Esophagus squamous epithelium (tissue), 5 donors: Measurements from ENCODE around the gene STRBP. TPM values are rescaled to one million over a fixed set of nuclear protein-coding genes. Genes with fewer than 3 reads are reported as not detected.

Experiments
- DNase-seq: peaks from one replicate; lab custom pipeline; 2025; lab: John Stamatoyannopoulos, UW
- H3K27ac ChIP-seq, 4 donors: fragments of 200-600 bp; sonication (generic); one replicate each; pipeline ENCODE4 v1.5.1; 2016 to 2019; ENCODE audit warnings: mild to moderate bottlenecking in 1 of 4
- H3K27me3 ChIP-seq, 4 donors: fragments of 200-600 bp; sonication (generic); 1 replicate in 3 of 4; 2 replicates in 1 of 4; pipeline versions ENCODE4 v1.5.1 to v1.6.0; 2017 to 2021; ENCODE audit warnings: antibody characterized with exemption in 1 of 4
- H3K36me3 ChIP-seq, 3 donors: fragments of 200-600 bp; sonication (generic); one replicate each; pipeline ENCODE4 v1.5.1; 2016 to 2019
- H3K4me1 ChIP-seq, 3 donors: fragments of 200-600 bp; sonication (generic); one replicate each; pipeline ENCODE4 v1.5.1; 2017 to 2019
- H3K4me3 ChIP-seq, 4 donors: fragments of 200-600 bp; sonication (generic); 1 replicate in 3 of 4; 2 replicates in 1 of 4; pipeline ENCODE4 v1.5.1; 2016 to 2019; ENCODE audit warnings: mild to moderate bottlenecking in 2 of 4, moderate library complexity in 1 of 4
- H3K9me3 ChIP-seq, 3 donors: fragments of 200-600 bp; sonication (generic); one replicate each; pipeline ENCODE4 v1.5.1; 2016 to 2019
- POLR2A ChIP-seq, 4 donors: fragments of 450-650 bp; IDR thresholded peaks; one replicate each; pipeline ENCODE4 v1.6.1; 2017; ENCODE audit warnings: antibody characterized with exemption in 4 of 4, mild to moderate bottlenecking in 4 of 4, moderate library complexity in 3 of 4
- WGBS, 2 donors: methylation state at CpG; one replicate each; pipeline ENCODE4 v1.1.5; 2018; 5-methylcytosine and 5-hydroxymethylcytosine counted together
- intact Hi-C: fragments of 100-400 bp; cut with DNase I; formaldehyde crosslinking; loops from one replicate; pipeline ENCODE4 v1.15.0; 2022
- total RNA-seq, 4 donors: library from RNA; depleted of rRNA; stranded (reverse); fragments of >200 nt; gene quantifications; one replicate each; pipeline ENCODE4 v1.1.0, GENCODE V29; 2016
- TF ChIP-seq, protein P1 (sequence below), 6 experiments: fragments of 450-650 bp in 4 of 6; fragments of 200-600 bp in 2 of 6; sonication (generic) in 2 of 6; IDR thresholded peaks; one replicate each; pipeline ENCODE4 v1.5.1; 2016 to 2019; ENCODE audit warnings: antibody characterized with exemption in 6 of 6, mild to moderate bottlenecking in 4 of 6, moderate library complexity in 4 of 6
- donor health status: DM: yes; HTN: yes; CAD: no.

The STRBP gene
- total RNA-seq, 4 donors from 2014 or later, result 22.7 to 26.1 (median 23.6) TPM

DNA sequence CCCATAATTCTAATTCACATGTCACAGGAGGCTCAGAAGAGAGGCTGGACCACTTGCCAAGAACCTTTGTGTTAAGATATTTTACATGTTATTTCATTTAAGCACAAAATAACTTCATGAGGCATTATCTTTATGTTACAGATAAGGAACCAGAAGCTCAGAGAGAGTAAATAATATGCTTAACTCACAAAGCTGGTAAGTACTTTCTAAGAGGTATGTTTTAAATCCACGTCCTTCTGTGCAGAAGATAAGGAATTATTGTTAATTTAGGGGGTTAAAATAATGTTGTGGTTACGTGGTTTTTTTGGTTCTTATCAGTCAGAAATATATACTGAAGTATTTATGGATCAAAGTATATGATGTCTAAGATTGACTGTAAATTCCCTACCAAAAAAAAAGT is 8.0 kb downstream of the STRBP start:
- Histone ChIP-seq H3K27me3 (no peaks in the 10 kb centered on the region), H3K4me3 (no peak overlapping the region), H3K27ac (no peak overlapping the region), H3K36me3 (no peaks in the 10 kb centered on the region), H3K9me3 (no peaks in the 10 kb centered on the region), H3K4me1 (peaks cover 3 to 28% (median 4%) of the 10 kb centered on the region in 3 donors)
- intact Hi-C loops, result no loop called here
- 85 to 89% methylated on average over 2 of the region's 2 CpGs for WGBS, 2 donors
- DNase-seq, result no peak
- no peak for TF ChIP-seq POLR2A (IDR thresholded peaks at IDR 0.05)
- TF ChIP-seq, protein P1, sequence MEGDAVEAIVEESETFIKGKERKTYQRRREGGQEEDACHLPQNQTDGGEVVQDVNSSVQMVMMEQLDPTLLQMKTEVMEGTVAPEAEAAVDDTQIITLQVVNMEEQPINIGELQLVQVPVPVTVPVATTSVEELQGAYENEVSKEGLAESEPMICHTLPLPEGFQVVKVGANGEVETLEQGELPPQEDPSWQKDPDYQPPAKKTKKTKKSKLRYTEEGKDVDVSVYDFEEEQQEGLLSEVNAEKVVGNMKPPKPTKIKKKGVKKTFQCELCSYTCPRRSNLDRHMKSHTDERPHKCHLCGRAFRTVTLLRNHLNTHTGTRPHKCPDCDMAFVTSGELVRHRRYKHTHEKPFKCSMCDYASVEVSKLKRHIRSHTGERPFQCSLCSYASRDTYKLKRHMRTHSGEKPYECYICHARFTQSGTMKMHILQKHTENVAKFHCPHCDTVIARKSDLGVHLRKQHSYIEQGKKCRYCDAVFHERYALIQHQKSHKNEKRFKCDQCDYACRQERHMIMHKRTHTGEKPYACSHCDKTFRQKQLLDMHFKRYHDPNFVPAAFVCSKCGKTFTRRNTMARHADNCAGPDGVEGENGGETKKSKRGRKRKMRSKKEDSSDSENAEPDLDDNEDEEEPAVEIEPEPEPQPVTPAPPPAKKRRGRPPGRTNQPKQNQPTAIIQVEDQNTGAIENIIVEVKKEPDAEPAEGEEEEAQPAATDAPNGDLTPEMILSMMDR (IDR thresholded peaks at IDR 0.05), result no peak

DNA sequence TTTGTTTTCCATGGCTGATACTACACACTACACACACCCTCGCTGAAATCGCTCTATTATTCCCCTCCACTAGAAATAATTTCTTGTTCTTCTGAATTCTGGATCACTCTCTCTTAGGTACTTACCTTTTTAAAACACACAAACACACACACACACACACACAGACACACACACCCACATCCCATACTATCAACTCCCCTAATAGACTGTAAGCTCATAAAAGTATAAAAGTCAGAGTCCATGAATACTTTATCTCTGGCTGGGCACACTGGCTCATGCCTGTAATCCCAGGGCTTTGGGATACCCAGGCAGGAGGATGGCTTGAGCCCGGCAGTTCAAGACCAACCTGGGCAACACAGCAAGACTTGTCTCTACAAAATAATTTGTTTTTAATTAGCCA is 11.1 kb downstream of the STRBP start:
- H3K4me3 ChIP-seq, result no peak overlapping the region
- H3K9me3 ChIP-seq, result no peaks in the 10 kb centered on the region
- H3K27ac ChIP-seq, result no peak overlapping the region
- WGBS, 2 donors, result 89 to 100% methylated on average over 2 to 3 of the region's 3 CpGs
- H3K27me3 ChIP-seq, result no peaks in the 10 kb centered on the region
- no peak for TF ChIP-seq POLR2A (IDR thresholded peaks at IDR 0.05)
- TF ChIP-seq, protein P1 (IDR thresholded peaks at IDR 0.05), result no peak
- no peak for DNase-seq
- intact Hi-C loops, result no loop called here
- H3K36me3 ChIP-seq, result no peaks in the 10 kb centered on the region
- H3K4me1 ChIP-seq, result peaks cover 0 to 8% (median 3%) of the 10 kb centered on the region in 3 donors

DNA sequence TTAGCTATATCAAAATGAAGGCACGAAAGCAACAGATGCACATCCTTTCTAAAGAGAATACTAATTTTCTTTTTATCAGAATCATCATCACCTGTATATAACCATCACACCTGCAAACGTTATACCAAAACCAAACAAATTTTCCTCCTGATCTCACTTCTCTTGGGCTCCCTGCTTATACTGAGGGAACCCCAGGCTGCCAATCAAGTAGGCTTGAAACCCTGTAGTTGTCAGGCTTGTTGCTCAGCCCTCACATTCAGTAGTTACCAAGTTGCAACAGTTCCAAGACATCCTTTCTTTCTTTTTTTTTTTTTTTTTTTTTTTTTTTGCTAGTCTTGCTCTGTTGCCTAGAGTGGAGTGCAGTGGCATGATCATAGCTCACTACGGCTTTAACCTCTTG is 12.7 kb downstream of the STRBP start:
- Histone ChIP-seq H3K9me3 (no peaks in the 10 kb centered on the region), H3K4me1 (peaks cover 0 to 8% (median 0%) of the 10 kb centered on the region in 3 donors), H3K4me3 (no peak overlapping the region), H3K27me3 (no peaks in the 10 kb centered on the region), H3K36me3 (no peaks in the 10 kb centered on the region), H3K27ac (no peak overlapping the region)
- TF ChIP-seq, protein P1 (IDR thresholded peaks at IDR 0.05), result no peak
- no peak for TF ChIP-seq POLR2A (IDR thresholded peaks at IDR 0.05)
- DNase-seq, result no peak
- WGBS, 2 donors, result 88 to 96% methylated on average over 3 of the region's 3 CpGs
- intact Hi-C loops, result no loop called here

DNA sequence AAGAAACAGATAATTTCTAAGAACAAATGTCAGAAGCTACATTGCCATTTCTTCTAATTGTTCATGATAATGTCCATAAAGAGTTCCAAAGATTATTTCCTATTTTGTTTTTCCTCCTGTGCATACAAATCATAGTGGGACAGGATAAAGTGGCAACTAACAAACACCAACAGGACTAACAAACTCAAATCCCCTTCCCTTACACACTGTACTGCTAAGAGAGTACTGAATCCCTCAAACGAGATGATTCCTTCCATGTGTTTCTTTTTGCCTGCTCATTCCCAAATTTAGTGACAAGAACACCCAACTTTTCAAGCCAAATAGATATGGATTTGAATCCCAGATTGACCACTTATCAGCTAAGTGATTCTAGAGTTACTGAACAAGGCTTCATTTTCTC is 15.2 kb downstream of the STRBP start:
- H3K27ac ChIP-seq, result no peak overlapping the region
- no peak overlapping the region for H3K4me3 ChIP-seq
- TF ChIP-seq, protein P1 (IDR thresholded peaks at IDR 0.05), result no peak
- no peak for TF ChIP-seq POLR2A (IDR thresholded peaks at IDR 0.05)
- no peak for DNase-seq
- 87 to 94% methylated on average over 1 of the region's 1 CpG for WGBS, 2 donors
- no peaks in the 10 kb centered on the region for H3K36me3 ChIP-seq
- peaks cover 0 to 8% (median 0%) of the 10 kb centered on the region in 3 donors for H3K4me1 ChIP-seq
- H3K27me3 ChIP-seq, result no peaks in the 10 kb centered on the region
- H3K9me3 ChIP-seq, result no peaks in the 10 kb centered on the region
- intact Hi-C loops, result no loop called here

DNA sequence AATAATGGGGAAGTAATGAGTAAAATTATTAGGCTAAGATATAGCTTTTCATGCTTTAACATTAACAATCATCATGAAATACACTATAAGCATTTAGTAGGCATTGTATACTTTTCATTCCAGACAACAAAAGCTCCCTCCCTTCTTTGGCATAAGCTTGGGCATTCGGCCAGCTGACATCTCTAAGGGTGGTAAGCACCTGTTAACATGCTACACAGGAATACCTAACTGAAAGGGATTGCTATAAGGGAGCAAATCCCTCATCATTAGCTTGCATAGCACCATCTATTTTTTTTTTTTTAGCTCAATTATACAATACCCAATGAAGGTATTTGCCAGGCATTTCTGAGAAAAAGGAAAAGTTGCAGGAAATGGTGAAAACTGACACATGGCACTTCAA is 16.6 kb downstream of the STRBP start:
- intact Hi-C loops, result no loop called here
- no peaks in the 10 kb centered on the region for H3K36me3 ChIP-seq

More for the DNA sequence above, 16.6 kb downstream of the STRBP start:
- Histone ChIP-seq H3K27me3 (no peaks in the 10 kb centered on the region), H3K27ac (no peak overlapping the region), H3K4me3 (no peak overlapping the region), H3K9me3 (no peaks in the 10 kb centered on the region), H3K4me1 (peaks cover 0 to 8% (median 0%) of the 10 kb centered on the region in 3 donors)
- DNase-seq, result no peak
- TF ChIP-seq, protein P1 (IDR thresholded peaks at IDR 0.05), result no peak
- TF ChIP-seq POLR2A (IDR thresholded peaks at IDR 0.05), result no peak
- WGBS, 2 donors, result 47 to 50% methylated on average over 1 of the region's 1 CpG
